GM13977 (cell line): ENCODE data around the gene KCTD12.

ENCODE experiments used
- DNase-seq: peaks from one replicate; pipeline ENCODE4 v3.0.0; 2012; ENCODE audit warnings: low spot score
- in situ Hi-C: fragments of 300-500 bp; cut with MboI; formaldehyde crosslinking; loops from one replicate; pipeline ENCODE4 v1.12.0; 2022; ENCODE audit warnings: low sequenced_read_pairs, low pct_unique_long_range_greater_than_20kb, mixed read lengths, inconsistent platforms; ENCODE audit not compliant: unreplicated experiment
- TF ChIP-seq, protein P1 (sequence below): IDR thresholded peaks from 2 replicates; pipeline ENCODE4 v1.5.1; 2012; ENCODE audit warnings: mild to moderate bottlenecking, control low read depth; ENCODE audit not compliant: insufficient read depth; ENCODE audit errors: extremely low read depth, missing control alignments

KCTD12 gene

GRCh38 chr13:76865996-76866503, 20.2 kb downstream of the KCTD12 start:
- DNase-seq, result no peak
- in situ Hi-C loops, result no loop called here
- TF ChIP-seq, protein P1, sequence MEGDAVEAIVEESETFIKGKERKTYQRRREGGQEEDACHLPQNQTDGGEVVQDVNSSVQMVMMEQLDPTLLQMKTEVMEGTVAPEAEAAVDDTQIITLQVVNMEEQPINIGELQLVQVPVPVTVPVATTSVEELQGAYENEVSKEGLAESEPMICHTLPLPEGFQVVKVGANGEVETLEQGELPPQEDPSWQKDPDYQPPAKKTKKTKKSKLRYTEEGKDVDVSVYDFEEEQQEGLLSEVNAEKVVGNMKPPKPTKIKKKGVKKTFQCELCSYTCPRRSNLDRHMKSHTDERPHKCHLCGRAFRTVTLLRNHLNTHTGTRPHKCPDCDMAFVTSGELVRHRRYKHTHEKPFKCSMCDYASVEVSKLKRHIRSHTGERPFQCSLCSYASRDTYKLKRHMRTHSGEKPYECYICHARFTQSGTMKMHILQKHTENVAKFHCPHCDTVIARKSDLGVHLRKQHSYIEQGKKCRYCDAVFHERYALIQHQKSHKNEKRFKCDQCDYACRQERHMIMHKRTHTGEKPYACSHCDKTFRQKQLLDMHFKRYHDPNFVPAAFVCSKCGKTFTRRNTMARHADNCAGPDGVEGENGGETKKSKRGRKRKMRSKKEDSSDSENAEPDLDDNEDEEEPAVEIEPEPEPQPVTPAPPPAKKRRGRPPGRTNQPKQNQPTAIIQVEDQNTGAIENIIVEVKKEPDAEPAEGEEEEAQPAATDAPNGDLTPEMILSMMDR, result no peak

GRCh38 chr13:76865109-76865508, 21.1 kb downstream of the KCTD12 start:
- in situ Hi-C loops, result no loop called here
- TF ChIP-seq, protein P1, result no peak
- no peak for DNase-seq

GRCh38 chr13:76864259-76864658, 21.9 kb downstream of the KCTD12 start:
- TF ChIP-seq, protein P1, result no peak
- in situ Hi-C loops, result no loop called here

GRCh38 chr13:76863022-76863421, 23.2 kb downstream of the KCTD12 start:
- TF ChIP-seq, protein P1, result no peak
- no peak for DNase-seq
- in situ Hi-C loops, result no loop called here

More at GRCh38 chr13:76864259-76864658, 21.9 kb downstream of the KCTD12 start:
- DNase-seq, result no peak

DNA sequence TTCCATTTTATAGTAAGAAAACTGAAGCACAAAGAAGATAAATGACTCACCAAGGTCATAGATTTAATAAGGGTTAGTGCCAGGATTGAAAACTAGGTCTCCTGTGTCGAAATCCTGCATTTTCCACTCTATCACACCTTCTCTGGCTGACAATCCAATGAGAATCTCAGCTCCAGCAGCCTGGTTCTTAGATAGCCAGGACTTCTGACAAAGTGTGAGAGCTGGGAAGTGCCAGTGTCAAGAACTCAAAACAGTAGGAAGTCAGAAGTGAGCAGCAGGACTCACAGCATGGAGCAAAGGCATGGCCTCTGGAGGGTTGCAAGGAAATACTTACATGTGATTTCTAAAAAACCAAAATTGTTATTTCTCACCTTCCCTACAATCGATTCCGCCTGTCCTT, 24.3 kb downstream of the KCTD12 start:
- TF ChIP-seq, protein P1, result no peak
- in situ Hi-C loops, result no loop called here
- no peak for DNase-seq

GRCh38 chr13:76860706-76861105, 25.5 kb downstream of the KCTD12 start:
- DNase-seq, result no peak
- in situ Hi-C loops, result no loop called here
- TF ChIP-seq, protein P1, result no peak

DNA sequence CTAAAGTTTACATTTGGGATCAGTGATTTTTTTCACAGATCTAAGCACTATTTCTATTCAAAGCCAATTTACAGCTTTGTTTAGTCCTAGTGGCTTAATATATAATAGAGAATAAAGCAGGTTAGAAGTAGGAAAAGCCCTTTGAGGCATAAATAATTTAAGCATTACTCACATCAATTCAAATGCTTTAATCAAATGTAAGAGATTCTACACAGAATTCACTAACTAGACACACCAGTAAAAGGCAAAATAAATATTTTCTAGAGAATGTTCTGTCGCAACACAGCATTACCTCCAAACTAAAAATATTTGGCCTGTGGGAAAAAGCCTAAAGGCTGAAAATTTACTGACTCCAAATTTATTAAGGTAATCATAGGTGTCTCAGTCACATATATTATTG, 31.3 kb downstream of the KCTD12 start:
- in situ Hi-C loops, result no loop called here
- no peak for DNase-seq
- TF ChIP-seq, protein P1, result no peak
